Measurements from ENCODE around the gene CANX.
"Not testable (repeated sequence)": the region's sequence is repeated elsewhere in the genome, so short reads cannot be mapped to it uniquely, and the experiment has no call there.

Gene CANX, protein sequence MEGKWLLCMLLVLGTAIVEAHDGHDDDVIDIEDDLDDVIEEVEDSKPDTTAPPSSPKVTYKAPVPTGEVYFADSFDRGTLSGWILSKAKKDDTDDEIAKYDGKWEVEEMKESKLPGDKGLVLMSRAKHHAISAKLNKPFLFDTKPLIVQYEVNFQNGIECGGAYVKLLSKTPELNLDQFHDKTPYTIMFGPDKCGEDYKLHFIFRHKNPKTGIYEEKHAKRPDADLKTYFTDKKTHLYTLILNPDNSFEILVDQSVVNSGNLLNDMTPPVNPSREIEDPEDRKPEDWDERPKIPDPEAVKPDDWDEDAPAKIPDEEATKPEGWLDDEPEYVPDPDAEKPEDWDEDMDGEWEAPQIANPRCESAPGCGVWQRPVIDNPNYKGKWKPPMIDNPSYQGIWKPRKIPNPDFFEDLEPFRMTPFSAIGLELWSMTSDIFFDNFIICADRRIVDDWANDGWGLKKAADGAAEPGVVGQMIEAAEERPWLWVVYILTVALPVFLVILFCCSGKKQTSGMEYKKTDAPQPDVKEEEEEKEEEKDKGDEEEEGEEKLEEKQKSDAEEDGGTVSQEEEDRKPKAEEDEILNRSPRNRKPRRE

DNA sequence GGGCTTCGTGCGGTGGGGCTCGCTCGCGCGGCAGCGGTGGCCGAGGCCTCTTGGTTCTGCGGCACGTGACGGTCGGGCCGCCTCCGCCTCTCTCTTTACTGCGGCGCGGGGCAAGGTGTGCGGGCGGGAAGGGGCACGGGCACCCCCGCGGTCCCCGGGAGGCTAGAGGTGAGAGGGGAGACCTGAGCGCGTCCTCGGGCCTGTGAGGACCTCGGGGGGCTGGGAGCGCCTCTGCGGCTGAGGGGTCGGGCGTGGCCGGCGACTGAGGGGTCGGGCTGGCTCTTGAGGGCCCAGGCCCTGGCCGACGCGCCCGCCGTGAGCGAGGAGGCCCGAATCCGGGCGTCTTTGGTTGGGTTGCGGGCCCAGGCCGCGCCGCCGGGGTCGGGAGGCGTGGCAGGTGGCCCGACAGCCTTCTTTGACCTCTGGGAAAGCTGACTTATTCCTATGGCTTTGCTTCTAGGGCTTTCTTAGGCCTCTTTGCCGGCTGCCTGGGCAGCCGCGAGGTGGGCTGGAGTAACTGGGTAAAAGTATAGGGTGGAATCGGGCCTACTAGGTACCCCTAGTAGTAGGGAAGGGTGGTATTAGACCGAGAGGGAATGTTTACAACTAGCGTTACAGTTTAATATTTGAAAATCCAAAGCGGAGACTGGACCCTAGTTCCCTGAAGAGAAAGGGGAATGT lies at the start of gene CANX:
CANX (plus strand) TSS at position 33 of the 681 bp plus-strand sequence. CDS start 6,715 bp downstream, outside the sequence.
- DNase-seq: peak; percentile 48

DNA sequence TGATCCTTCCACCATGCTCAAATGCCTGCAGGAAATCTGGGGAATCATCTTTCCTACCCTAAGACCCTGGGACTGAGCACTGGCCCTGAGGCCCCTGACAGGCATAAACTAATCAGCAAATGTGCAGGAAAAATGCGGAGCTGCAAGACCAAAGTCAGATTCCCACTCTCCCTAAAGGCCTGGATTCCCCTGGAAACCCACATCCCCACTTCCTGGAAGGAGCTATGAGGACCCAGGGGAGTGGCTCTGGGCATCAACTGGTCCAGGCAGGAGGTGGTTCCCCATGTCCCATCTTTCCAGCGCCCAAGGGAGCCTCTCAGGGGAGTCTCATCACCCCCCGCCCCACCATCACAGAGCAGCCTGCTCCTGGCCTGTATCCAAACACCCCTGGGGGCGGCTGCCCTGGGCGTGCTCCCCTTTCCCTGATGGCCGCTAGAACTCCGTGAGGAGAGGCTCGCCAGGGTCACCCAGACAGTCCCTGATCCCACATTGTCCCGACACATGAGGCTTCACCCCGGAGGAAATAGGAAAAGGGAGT lies 49.5 kb upstream of the CANX start:
- DNase-seq: not testable (repeated sequence)

DNA sequence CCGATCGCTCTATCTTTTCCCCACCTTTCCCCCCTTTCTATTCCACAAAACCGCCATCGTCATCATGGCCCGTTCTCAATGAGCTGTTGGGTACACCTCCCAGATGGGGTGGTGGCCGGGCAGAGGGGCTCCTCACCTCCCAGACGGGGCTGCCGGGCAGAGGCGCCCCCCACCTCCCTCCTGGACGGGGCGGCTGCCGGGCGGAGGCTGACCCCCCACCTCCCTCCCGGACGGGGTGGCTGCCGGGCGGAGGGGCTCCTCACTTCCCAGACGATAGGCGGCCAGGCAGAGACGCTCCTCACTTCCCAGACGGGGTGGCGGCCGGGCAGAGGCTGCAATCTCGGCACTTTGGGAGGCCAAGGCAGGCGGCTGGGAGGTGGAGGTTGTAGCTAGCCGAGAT lies 48.5 kb upstream of the CANX start:
- not testable (repeated sequence) for DNase-seq

DNA sequence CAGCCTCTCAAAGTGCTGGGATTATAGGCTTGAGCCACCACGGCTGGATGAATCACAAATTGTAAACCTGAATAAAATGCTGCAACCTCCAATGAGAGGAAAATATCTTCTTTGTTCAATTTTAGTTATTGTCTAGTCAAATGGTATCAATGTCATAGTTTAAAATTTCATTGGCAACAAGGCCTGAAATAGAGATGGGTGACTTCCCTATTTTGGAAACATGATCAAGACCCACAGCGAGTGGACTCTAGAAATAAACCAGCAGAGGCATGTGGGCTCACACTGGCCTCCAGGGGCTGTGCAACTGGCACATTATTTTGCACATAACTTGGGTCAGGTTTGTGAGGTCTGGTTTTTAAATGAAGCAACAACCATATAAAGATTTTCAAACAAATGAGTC lies 45.6 kb upstream of the CANX start:
- not testable (repeated sequence) for DNase-seq

DNA sequence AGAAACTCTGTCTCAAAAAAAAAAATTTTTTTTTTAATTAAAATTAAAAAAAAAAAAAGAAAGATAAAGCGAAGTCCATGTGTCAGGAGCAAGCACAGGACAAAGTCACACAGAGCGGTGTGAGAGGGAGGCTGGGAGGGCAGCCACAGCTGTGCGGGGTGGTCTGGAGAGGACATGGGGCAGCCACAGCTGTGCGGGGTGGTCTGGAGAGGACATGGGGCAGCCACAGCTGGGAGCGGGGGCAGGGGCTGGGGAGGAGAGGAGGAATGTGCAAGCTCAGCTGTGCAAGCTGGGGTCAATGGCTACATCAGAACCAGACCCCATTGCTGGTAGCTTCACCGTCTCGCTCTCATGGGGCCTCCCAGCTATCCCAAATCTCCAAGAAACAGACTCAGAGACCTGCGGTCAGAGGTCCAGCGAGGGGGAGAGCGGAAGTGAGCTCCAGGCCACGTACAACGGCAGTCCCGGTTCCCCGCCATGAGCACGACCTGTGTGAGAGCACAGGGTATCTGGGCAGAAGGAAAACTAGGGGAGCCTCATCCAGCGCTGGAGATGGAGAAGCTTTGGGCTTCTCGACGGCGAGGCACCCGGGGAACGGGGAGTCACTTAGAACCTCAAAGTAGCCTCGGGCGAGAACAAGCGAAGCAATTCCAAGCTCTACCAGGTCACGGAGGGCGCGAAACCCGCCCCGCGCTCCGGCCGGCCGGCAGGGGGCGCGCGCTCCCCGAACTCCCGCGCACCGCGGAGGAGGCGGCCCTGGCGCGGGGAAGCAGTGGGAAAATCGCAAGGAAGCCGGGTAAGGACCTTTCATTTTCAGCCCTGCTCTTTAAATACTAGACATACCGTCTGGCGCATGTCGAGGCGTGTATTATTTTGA lies 41.2 kb upstream of the CANX start:
- not testable (repeated sequence) for DNase-seq

DNA sequence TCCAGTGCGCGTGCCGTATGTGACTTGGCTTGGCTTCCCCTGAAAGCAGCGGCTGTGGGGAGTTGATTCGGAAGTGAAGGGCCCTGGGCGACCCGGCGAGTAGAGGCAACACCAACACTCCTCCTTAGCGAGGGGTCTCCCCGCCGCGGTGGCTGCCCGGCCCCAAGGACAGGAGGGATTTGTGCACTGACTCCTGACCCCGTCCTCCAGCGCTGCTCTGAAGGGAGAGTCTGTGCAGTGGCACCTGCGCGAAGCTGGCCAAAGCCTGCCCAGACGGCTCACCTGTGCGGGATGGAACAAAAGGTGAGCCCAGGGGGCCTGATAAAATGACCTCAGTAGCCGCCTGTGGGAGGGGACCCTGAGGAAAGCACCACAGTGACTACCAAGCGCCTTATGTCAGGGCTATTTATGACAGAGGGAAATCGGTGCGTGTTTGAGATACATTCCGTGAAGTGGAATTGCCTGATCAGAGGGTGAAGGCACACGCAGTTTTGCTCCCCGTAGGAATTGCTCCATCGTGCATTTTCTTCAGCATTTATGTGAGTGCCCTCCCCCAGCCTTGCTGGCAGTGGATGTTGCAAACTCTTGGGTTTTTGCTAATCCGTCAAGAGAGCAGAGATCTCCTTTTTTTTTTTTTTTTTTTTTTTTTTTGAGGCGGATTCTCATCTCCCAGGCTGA lies 40.4 kb upstream of the CANX start:
- peak; percentile 71 for DNase-seq

DNA sequence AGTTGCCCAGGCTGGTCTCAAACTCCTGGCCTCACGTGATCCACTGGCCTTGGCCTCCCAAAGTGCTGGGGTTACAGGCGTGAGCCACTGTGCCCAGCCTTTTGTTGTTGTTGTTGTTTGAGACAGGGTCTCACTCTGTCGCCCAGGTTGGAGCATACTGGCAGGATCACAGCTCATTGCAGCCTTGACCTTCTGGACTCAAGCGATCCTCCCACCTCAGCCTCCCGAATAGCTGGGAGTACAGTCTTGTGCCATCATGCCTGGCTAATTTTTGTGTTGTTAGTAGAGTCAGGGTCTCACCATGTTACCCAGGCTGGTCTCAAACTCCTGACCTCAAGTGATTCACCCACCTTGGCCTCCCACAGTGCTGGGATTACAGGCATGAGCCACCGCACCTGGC lies 37.1 kb upstream of the CANX start:
- not testable (repeated sequence) for DNase-seq

DNA sequence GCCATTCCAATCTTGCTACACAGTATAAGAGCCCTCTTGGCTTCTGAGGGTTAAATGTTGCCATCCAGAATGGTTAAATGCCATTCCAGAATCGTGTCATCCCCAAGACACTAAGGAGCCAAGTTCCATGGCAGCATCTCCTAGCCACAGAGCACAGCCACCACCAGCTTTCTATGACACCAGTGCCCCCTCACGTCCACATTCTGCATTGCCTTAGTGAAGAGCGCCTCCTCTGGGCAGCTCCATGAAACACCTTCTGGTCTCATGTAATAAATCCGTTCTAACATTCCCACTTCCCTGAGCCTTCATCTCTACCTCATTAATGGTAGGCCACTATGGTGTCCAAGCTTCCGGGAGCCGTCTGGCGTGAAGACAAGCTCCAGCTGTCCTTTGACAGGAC lies 30.4 kb upstream of the CANX start:
- DNase-seq: peak; percentile 68

DNA sequence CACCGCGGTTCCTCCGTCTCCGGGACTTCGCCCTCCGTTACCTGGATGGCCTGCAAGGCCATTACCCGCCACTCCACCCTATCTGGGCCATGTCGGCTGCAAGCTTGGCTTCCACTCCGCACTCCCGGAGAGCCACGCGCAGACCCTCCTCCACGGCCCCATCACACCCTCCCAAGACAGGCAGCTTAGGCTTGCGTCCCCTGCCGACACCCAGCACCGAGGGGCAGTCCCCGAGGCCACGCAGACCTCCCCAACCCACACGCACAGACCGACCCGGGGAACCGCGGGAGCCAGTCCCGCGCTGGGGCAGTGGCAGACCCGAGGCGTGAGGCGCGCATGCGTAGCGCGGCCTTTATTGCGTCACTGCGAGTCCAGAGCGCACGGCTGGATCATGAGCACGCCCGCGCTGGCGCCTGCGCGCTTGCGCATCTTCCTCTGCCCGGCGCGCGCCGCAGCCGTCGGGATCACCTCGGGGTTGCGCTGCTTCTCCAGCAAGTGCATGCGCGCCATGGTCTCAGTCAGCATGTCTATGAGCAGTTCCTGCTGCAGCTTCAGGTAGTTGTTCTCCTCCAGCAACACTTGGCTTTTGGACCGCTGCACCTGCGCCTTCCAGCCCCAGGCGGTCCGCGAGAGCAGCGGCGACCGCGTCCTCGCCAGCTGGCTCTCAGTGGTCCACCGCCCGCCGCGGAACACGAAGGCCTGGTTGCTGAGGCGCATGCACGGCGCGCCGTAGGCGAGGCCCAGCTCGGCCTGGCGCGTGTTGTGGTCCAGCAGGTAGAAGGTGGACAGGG lies 20.3 kb upstream of the CANX start:
- DNase-seq: peak; percentile 97

DNA sequence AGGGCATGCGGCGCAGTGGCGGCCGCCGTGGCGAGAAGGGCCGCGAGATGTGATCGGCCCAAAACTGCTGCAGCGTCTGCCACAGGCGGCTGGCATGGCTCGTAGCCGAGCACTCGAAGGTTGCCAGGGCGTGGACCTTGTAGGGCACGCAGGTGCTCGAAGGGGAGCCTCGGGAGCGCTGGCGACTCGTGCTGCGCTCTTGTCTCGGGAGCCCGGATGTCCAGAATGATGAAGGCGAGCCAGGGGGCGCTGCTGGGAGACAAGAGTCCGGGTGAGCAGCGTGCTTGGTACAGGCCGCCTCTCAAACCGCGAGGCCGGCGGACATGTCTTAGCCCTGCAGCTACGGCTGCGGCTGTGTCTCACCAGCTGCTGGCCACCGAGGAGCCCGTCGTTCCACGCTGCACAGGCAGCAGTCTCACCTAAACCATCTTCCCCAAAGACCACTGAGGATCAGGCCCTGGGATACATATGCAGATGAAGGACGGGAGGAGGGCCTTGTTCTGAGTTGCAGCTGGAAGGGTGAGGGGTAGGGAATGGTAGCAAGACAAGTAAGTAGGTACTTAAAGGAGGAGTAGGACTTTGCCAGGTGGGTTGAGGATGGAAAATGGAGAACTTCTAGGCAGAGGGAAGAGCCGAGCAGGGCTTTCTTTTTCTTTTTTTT lies 19.6 kb upstream of the CANX start:
- peak; percentile 51 for DNase-seq

DNA sequence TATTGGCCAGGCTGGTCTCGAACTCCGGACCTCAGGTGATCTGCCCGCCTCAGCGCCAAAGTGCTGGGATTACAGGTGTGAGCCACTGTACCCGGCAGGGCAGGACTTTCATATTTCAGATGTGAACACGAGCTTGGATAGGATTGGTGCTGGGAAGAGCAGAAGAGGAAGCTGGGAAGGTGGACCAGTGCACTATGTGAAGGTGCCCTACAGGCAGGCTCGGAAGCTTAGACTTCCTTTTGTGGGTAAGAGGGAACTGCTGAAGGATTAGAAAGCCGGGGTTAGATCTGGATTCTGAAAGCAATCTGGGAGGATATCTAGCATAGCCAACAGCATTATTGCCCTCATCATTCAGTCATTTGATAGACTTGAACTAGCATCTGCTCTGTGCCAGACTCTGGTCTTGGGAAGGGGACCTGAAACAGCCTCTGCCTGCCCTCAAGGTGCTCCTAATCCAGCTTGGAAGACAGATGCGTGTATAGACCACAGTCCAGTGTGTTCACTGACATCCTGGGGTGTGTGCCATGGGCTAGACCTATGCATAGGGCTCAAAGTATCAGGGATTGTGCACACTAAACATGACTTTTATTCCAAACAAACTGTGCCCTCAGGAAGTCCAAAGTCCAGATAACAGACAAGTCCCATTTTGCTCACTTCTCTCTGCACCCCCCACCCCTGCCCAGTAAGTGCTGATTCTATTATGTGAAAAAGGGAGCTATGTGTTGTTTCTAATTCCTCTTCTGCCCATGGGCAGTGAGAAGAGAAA lies 18.6 kb upstream of the CANX start:
- DNase-seq: no peak

DNA sequence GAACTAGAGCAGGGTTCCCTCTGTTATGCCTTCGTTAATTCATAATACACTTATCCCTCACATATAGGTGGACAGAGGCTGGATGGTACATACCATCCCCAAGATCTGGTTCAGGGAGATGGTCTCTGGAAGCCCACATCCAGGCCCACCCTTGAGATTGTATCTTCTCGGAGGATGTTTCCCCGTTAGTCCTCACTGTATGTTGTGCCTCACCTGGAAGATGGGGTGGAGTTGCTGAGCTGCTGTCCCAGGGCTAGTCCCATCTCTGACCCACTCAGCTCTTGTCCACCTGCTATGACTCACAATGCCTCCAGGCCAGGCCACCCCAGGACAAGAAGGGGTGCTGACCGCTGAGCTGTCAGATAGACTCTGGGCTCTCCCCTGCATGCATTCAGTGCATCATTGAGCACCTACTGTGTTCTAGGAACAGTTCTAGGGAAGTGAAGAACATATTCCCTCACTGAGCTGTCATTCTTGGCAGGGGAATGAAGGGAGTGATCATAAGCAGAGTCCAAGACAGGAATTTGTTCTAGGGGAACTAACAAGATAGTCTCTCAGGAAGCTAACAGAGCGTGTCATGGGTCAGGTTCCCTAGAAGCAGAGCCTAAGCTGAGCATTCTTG lies 17.9 kb upstream of the CANX start, which contains the start of gene CBY3:
CBY3 (minus strand) TSS at position 255 of the 622 bp plus-strand sequence; CDS start at position 139, 116 bp downstream.
- DNase-seq: no peak

DNA sequence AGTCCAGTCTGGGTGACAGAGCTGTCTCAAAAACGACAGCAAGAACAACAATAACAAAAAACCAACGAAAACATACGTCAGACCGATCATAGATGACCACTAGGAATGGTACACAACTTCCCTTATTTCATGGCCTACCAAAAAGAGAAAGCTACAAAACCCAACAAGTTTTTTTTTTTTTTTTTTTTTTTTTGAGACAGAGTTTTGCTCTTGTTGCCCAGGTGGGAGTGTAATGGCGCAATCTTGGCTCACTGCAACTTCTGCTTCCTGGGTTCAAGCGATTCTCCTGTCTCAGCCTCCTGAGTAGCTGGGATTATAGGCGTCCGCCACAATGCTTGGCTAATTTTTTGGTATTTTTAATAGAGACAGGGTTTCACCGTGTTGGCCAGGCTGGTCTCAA lies 9.6 kb upstream of the CANX start:
- not testable (repeated sequence) for DNase-seq

DNA sequence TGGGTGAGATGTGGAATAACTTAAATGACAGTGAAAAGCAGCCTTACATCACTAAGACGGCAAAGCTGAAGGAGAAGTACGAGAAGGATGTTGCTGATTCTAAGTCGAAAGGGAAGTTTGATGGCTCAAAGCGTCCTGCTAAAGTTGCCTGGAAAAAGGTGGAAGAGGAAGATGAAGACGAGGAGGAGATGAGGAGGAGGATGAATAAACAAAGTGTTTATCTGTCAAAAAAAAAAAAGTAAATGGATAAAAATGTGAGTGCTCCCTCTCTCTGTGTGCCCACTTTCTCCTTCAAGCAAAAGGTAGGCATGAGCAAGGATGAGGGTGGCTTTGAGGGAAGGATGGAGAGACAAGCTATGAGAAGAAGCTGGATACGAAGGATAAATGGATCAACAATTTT lies 4.2 kb upstream of the CANX start:
- no peak for DNase-seq

DNA sequence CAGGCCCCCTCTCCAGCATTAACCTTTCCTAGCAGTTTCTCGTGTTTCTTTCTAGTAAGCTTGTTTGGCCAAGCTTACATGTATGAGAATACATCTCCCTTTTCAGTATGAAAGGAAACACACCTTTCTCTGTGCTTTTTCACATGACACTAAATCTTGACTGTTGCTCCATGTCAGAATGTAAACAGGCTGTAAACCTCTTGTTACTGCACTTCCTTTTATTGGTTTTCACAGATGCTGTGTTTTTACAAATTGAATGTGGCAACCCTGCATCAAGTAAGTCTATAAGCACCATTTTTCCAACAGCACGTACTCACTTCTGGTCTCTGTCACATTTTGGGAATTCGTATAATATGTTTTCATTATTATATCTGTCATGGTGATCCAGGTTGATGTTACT lies 2.2 kb upstream of the CANX start:
- DNase-seq: peak; percentile 41

DNA sequence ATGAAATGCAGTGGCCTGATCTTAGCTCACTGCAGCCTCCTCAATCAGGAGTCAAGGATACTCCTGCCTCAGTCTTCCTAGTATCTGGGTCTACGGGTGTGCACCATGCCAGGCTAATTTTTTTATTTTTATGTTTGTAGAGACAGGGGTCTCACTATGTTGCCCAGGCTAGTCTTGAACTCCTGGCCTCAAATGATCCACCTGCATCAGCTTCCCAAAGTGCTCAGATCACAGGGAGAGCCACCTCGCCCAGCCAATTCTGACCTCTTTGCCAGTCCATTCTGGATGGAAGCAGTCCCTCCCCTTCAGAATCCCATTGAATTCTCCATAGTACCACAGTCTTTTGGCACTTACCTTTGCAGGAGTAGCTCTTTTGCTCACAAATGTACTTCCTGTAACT lies 1.7 kb upstream of the CANX start:
- no peak for DNase-seq

DNA sequence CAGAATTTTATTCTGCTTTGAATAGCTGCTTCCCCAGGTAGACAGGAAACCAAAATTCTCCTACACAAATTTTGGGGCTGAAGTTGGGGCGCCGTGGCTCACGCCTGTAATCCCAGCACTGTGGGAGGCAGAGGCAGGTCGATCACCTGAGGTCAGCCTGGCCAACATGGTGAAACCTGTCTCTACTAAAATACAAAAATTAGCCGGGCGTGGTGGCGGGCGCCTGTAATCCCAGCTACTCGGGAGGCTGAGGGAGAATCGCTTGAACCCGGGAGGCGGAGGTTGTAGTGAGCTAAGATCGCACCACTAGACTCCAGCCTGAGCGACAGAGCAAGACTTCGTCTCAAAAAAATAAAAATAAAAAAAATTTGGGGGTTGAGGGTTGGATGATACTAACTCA lies 1.2 kb upstream of the CANX start:
- DNase-seq: not testable (repeated sequence)

DNA sequence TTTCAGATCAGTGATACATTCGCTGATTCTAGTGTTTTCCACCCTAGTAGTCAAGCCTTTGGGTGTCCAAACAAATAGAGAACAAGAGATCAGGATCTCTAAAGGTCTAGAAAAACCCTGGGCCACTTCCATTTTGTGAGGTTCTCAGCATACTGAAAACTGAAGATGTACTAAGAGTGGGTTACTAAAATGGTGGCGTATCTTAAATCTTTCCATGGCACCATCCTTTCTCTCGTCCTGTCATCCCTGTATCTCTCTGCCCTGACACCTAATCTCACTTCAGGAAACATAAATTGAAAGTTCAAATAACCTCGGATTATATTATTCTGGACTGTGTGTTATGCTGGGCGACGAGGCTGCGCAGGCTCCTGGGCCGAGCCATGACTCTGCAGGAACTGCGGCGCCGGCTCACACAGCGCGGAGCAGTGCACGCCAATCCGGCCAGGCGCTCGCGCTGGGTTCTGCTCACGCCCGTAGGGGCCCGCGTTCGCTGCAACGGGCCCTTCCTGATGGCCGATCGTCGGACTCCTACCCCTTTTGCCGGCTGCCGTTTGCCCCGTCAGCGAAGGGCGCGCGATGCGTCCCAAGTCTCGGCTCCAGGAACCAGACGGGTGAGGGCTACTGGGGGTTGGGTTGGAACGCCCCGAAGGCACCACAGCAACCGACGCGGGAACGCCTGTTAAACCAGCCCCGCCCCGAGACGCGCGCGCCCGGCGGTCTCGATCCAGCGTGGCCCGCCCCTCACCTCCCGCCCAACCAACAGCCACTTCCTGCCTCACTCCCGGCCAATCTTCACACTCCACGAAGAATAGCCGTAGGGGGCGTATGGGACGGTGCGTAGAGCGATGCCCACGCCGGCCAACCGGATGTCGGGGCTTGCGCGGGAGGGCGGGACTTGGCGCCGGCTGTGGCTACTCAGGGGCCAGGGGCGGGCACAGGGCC lies 503 bp upstream of the CANX start:
- DNase-seq: peak; percentile 99
